Endothelial cell of umbilical vein (primary cell): ENCODE results near the gene STMN1. TPM values are rescaled to one million over a fixed set of nuclear protein-coding genes. Genes with fewer than 3 reads are reported as not detected.

ENCODE experiments used
- BruUV-seq: library from RNA; stranded (reverse); fragments of 400-500 nt; replicated peaks from 2 replicates; lab custom pipeline; 2021; lab: Mats Ljungman, UMichigan
- CTCF ChIA-PET: fragments of 300-600, 350-600 bp; sonication (Branson Sonifier 250); formaldehyde crosslinking; loops from one replicate; lab custom pipeline; 2021; ENCODE audit warnings: antibody characterized with exemption, inconsistent platforms; lab: Charles Lee
- POLR2A ChIA-PET: fragments of 300-600, 350-600 bp; sonication (Branson Sonifier 250); formaldehyde crosslinking; loops from one replicate; lab custom pipeline; 2021; ENCODE audit warnings: antibody characterized with exemption, inconsistent platforms; lab: Charles Lee
- DNase-seq: peaks from one replicate; pipeline ENCODE4 v3.0.0-alpha.2; 2011; ENCODE audit warnings: low read depth, low spot score
- FAIRE-seq: peaks from 2 replicates; lab custom pipeline; 2011; peaks lifted over from hg19 to GRCh38; lab: Jason Lieb, UNC
- H2AFZ ChIP-seq: 2 replicates; pipeline ENCODE4 v1.6.0; 2012; ENCODE audit warnings: low read depth, low read length, control low read depth, inconsistent platforms
- H3K27ac ChIP-seq: 2 replicates; pipeline ENCODE4 v1.5.1; 2011; ENCODE audit warnings: low read depth, mild to moderate bottlenecking, control low read depth, low read length, moderate library complexity; ENCODE audit not compliant: insufficient read depth
- H3K27me3 ChIP-seq, 2 experiments: 2 replicates each; pipeline versions ENCODE4 v1.6.0 to v1.6.1; 2011; ENCODE audit warnings: low read length in 2 of 2, mixed read lengths in 1 of 2; ENCODE audit not compliant: control insufficient read depth in 2 of 2, insufficient read depth in 2 of 2
- H3K36me3 ChIP-seq, 2 experiments: 2 replicates in 1 of 2; 3 replicates in 1 of 2; pipeline ENCODE4 v1.5.1; 2011; ENCODE audit warnings: low read length in 2 of 2, mild to moderate bottlenecking in 1 of 2, moderate library complexity in 1 of 2; ENCODE audit not compliant: control insufficient read depth in 2 of 2, insufficient read depth in 2 of 2; ENCODE audit errors: extremely low read depth in 1 of 2
- H3K4me1 ChIP-seq: 3 replicates; pipeline ENCODE4 v1.5.1; 2011; ENCODE audit warnings: mild to moderate bottlenecking, low read length; ENCODE audit not compliant: control insufficient read depth, insufficient read depth; ENCODE audit errors: extremely low read depth
- H3K4me2 ChIP-seq: 2 replicates; pipeline ENCODE4 v1.6.1; 2011; ENCODE audit warnings: low read length, control low read depth, mixed read lengths; ENCODE audit not compliant: insufficient read depth
- H3K4me3 ChIP-seq, 3 experiments: fragments of 200-600 bp in 1 of 3; sonication (generic), shearing (Covaris generic) in 1 of 3; replicated peaks in 1 of 3; 2 replicates each; pipeline ENCODE4 v1.5.1; 2011 to 2016; ENCODE audit warnings: control low read depth in 3 of 3, low read length in 3 of 3, mild to moderate bottlenecking in 2 of 3, inconsistent platforms in 1 of 3, low read depth in 1 of 3, moderate library complexity in 1 of 3; ENCODE audit not compliant: insufficient read depth in 1 of 3
- H3K79me2 ChIP-seq: 2 replicates; pipeline ENCODE4 v1.6.0; 2012; ENCODE audit warnings: low read length, inconsistent platforms; ENCODE audit not compliant: control insufficient read depth, insufficient read depth
- H3K9ac ChIP-seq: replicated peaks from 2 replicates; pipeline ENCODE3; 2011; ENCODE audit warnings: low read length, control low read depth; ENCODE audit not compliant: insufficient read depth; ENCODE audit errors: extremely low read depth
- H3K9me1 ChIP-seq: replicated peaks from 3 replicates; pipeline ENCODE4 v1.6.0; 2011; ENCODE audit warnings: mild to moderate bottlenecking, low read length; ENCODE audit not compliant: control insufficient read depth, insufficient read depth; ENCODE audit errors: extremely low read depth
- H3K9me3 ChIP-seq: replicated peaks from 2 replicates; pipeline ENCODE4 v1.5.1; 2012; ENCODE audit warnings: low read length, inconsistent platforms; ENCODE audit not compliant: control insufficient read depth, insufficient read depth
- H4K20me1 ChIP-seq: replicated peaks from 2 replicates; pipeline ENCODE3; 2011; ENCODE audit warnings: mild to moderate bottlenecking, low read length; ENCODE audit not compliant: control insufficient read depth, insufficient read depth; ENCODE audit errors: extremely low read depth
- EZH2 ChIP-seq: IDR thresholded peaks from 2 replicates; pipeline ENCODE4 v1.6.1; 2012; ENCODE audit warnings: borderline replicate concordance, low read depth, mild to moderate bottlenecking, moderate library complexity, low read length, inconsistent platforms; ENCODE audit not compliant: severe bottlenecking
- FOS ChIP-seq: IDR thresholded peaks from 2 replicates; pipeline ENCODE4 v1.6.1; 2011; ENCODE audit warnings: mild to moderate bottlenecking, low read length, moderate library complexity, borderline replicate concordance; ENCODE audit not compliant: insufficient read depth
- GATA2 ChIP-seq: IDR thresholded peaks from 2 replicates; pipeline ENCODE4 v1.7.0; 2011; ENCODE audit warnings: low read depth, mild to moderate bottlenecking, moderate library complexity, mixed read lengths, low read length; ENCODE audit not compliant: insufficient read length, insufficient read depth
- JUN ChIP-seq: IDR thresholded peaks from 2 replicates; pipeline ENCODE4 v1.6.1; 2011; ENCODE audit warnings: borderline replicate concordance, low read depth; ENCODE audit not compliant: insufficient read length, insufficient read depth
- MYC ChIP-seq: IDR thresholded peaks from one replicate; pipeline ENCODE4 v1.6.1; 2011; ENCODE audit warnings: mild to moderate bottlenecking, low read depth, low read length
- POLR2A ChIP-seq: IDR thresholded peaks from 2 replicates; pipeline ENCODE4 v1.6.1; 2012; ENCODE audit warnings: low read depth, mild to moderate bottlenecking, control low read depth, low read length
- POLR2AphosphoS5 ChIP-seq: IDR thresholded peaks from 2 replicates; pipeline ENCODE4 v1.6.1; 2012; ENCODE audit warnings: low read depth, mild to moderate bottlenecking, control low read depth, low read length, moderate library complexity; ENCODE audit not compliant: insufficient read depth
- dilution Hi-C: fragments of 300-500 bp; cut with MboI; formaldehyde crosslinking; loops from one replicate; pipeline ENCODE4 v1.15.0; 2019; ENCODE audit warnings: low sequenced_read_pairs; ENCODE audit not compliant: extremely low pct_ligation_motif_present
- intact Hi-C: fragments of 100-400 bp; cut with micrococcal nuclease; formaldehyde crosslinking; loops from one replicate; pipeline ENCODE4 v1.10.0; 2022
- polyA plus RNA-seq, 4 experiments: library from polyadenylated mRNA; depleted of rRNA in 3 of 4; stranded (reverse) in 3 of 4; unstranded in 1 of 4; fragments of >200 nt; gene quantifications; 2 replicates each; pipeline versions ENCODE4 v1.2.1 to v1.2.3, GENCODE V29; 2011 to 2012; ENCODE audit warnings: missing spikeins in 1 of 4
- total RNA-seq: library from RNA; stranded (reverse); gene quantifications from 2 replicates; pipeline ENCODE4 v1.2.3, GENCODE V29; 2021
- TF ChIP-seq, protein P1 (sequence below): IDR thresholded peaks from 2 replicates; pipeline ENCODE4 v1.6.1; 2011; ENCODE audit not compliant: insufficient read depth, insufficient read length
- TF ChIP-seq, protein P2 (sequence below), 2 donors: IDR thresholded peaks; 1 replicate in 1 of 2; 2 replicates in 1 of 2; pipeline ENCODE4 v1.5.1; 2011; ENCODE audit warnings: low read length in 2 of 2, mild to moderate bottlenecking in 2 of 2, moderate library complexity in 2 of 2, control low read depth in 1 of 2, inconsistent platforms in 1 of 2, low read depth in 1 of 2; ENCODE audit not compliant: insufficient read depth in 1 of 2; ENCODE audit errors: extremely low read depth in 1 of 2

Gene STMN1
- total and polyA plus RNA-seq, 2 donors (not counting 3 experiments of a cell fraction or from before 2014, with no cell fraction given), result 102 to 503 TPM

DNA sequence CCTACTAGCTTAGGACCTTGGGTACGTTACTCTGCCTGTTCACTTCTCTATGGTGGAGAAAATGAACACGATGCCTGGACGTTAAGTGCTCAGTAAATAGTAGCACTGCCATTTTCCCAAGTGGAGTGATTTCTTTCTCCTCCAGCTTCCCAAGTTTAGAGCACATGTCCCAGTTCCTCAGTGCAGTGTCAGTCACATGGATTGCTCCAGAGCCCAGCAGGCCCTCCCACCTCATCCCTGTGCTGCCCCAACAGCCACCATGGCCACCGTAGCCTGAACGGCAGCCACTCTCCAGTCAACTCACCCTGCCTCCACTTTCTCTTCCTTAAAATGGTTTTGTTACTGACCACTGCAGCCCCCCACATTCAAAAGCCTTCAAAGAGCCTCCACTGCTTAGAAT lies 8.5 kb downstream of the STMN1 start:
- Histone ChIP-seq H4K20me1 (no peaks in the 10 kb centered on the region), H3K9ac (no peak overlapping the region), H3K36me3 (peaks cover 30 to 31% of the 10 kb centered on the region in 2 experiments), H3K27me3 (no peaks in the 10 kb centered on the region), H3K27ac (no peak overlapping the region), H3K79me2 (peaks cover 24% of the 10 kb centered on the region), H3K9me1 (no peaks in the 10 kb centered on the region), H3K4me3 (no peak overlapping the region), H3K9me3 (no peaks in the 10 kb centered on the region), H3K4me2 (no peak overlapping the region), H2AFZ (no peak overlapping the region), H3K4me1 (peaks cover 15% of the 10 kb centered on the region)
- no peak for FAIRE-seq
- CTCF ChIA-PET, result interaction anchor here (15.3 kb wide), 1 partner anchor 100 kb away, joined by 404 read pairs; the partner anchor contains the start of gene PAFAH2
- BruUV-seq, result no TSS peak
- DNase-seq, result no peak
- TF ChIP-seq GATA2 (no peak), POLR2A (no peak), MYC (no peak), FOS (no peak), EZH2 (no peak), JUN (no peak), POLR2AphosphoS5 (no peak)
- TF ChIP-seq, protein P1, sequence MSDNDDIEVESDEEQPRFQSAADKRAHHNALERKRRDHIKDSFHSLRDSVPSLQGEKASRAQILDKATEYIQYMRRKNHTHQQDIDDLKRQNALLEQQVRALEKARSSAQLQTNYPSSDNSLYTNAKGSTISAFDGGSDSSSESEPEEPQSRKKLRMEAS, result no peak
- TF ChIP-seq, protein P2, sequence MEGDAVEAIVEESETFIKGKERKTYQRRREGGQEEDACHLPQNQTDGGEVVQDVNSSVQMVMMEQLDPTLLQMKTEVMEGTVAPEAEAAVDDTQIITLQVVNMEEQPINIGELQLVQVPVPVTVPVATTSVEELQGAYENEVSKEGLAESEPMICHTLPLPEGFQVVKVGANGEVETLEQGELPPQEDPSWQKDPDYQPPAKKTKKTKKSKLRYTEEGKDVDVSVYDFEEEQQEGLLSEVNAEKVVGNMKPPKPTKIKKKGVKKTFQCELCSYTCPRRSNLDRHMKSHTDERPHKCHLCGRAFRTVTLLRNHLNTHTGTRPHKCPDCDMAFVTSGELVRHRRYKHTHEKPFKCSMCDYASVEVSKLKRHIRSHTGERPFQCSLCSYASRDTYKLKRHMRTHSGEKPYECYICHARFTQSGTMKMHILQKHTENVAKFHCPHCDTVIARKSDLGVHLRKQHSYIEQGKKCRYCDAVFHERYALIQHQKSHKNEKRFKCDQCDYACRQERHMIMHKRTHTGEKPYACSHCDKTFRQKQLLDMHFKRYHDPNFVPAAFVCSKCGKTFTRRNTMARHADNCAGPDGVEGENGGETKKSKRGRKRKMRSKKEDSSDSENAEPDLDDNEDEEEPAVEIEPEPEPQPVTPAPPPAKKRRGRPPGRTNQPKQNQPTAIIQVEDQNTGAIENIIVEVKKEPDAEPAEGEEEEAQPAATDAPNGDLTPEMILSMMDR (IDR thresholded peaks at IDR 0.05; ENCODE audit: extremely low read depth in 1 of 2, insufficient read depth in 1 of 2, low read depth in 1 of 2, low read length in 2 of 2), result no peak
- intact Hi-C loops, result no loop called here
- POLR2A ChIA-PET, result interaction anchor here (0.7 kb wide), 1 partner anchor 13 kb away, joined by 4 read pairs; no protein-coding TSS in a partner anchor
- dilution Hi-C loops, result loop anchor here (25.0 kb wide), 1 partner anchor 90 kb away; the partner anchor contains the start of gene PAFAH2
